GM12878 (cell line): ENCODE data around the gene TMEM259. TPM values are rescaled to one million over a fixed set of nuclear protein-coding genes. Genes with fewer than 3 reads are reported as not detected.

Experiments
- ATAC-seq: fragments of 200-7000 bp; cut with Tn5 transposase; 3 replicates; pipeline ENCODE4 v1.9.1; 2020; ENCODE audit warnings: mild to moderate bottlenecking, moderate library complexity
- BruUV-seq: library from RNA; stranded (reverse); fragments of 400-500 nt; replicated peaks from 2 replicates; lab custom pipeline; 2021; lab: Mats Ljungman, UMichigan
- CTCF ChIA-PET: fragments of 300-600 bp; sonication (Branson Sonifier 250); formaldehyde crosslinking; extraction: SDS; loops from one replicate; lab custom pipeline; 2021; ENCODE audit warnings: inconsistent platforms; lab: Yijun Ruan, JAX
- POLR2A ChIA-PET: fragments of 350-600 bp; formaldehyde crosslinking; extraction: SDS; loops from one replicate; lab custom pipeline; 2021; ENCODE audit warnings: inconsistent platforms; lab: Charles Lee
- RAD21 ChIA-PET: fragments of 300-600 bp; sonication (Branson Sonifier 250); formaldehyde crosslinking; loops from one replicate; lab custom pipeline; 2023; ENCODE audit warnings: antibody characterized with exemption; ENCODE audit not compliant: unreplicated experiment; lab: Charles Lee
- SMC1A ChIA-PET: fragments of 300-600 bp; sonication (Branson Sonifier 250); formaldehyde crosslinking; loops from one replicate; lab custom pipeline; 2023; ENCODE audit not compliant: unreplicated experiment, uncharacterized antibody; lab: Charles Lee
- DNase-seq: peaks from one replicate; pipeline ENCODE4 v3.0.0-alpha.2; 2011; ENCODE audit warnings: low read depth, low spot score
- FAIRE-seq: peaks from 3 replicates; lab custom pipeline; 2011; peaks lifted over from hg19 to GRCh38; lab: Jason Lieb, UNC
- H2AFZ ChIP-seq: 2 replicates; pipeline ENCODE4 v1.6.0; 2011; ENCODE audit warnings: low read depth, low read length, control low read depth; ENCODE audit not compliant: control insufficient read depth
- H3K27ac ChIP-seq: 2 replicates; pipeline ENCODE4 v1.5.1; 2011; ENCODE audit warnings: control low read depth; ENCODE audit not compliant: control insufficient read depth, insufficient read depth
- H3K27me3 ChIP-seq, 2 experiments: replicated peaks in 1 of 2; 2 replicates each; pipeline versions ENCODE4 v1.6.0 to v1.6.1; 2011; ENCODE audit warnings: low read length in 1 of 2; ENCODE audit not compliant: control insufficient read depth in 2 of 2, insufficient read depth in 2 of 2
- H3K36me3 ChIP-seq, 2 experiments: 2 replicates each; pipeline ENCODE4 v1.5.1; 2011; ENCODE audit warnings: low read length in 1 of 2; ENCODE audit not compliant: control insufficient read depth in 2 of 2, insufficient read depth in 2 of 2
- H3K4me1 ChIP-seq: 2 replicates; pipeline ENCODE4 v1.6.1; 2011; ENCODE audit warnings: mild to moderate bottlenecking, low read length, moderate library complexity, mixed read lengths; ENCODE audit not compliant: control insufficient read depth, insufficient read depth
- H3K4me2 ChIP-seq: 2 replicates; pipeline ENCODE4 v1.6.0; 2011; ENCODE audit warnings: control low read depth; ENCODE audit not compliant: control insufficient read depth, insufficient read depth
- H3K4me3 ChIP-seq: fragments of 200-600 bp; sonication (generic); 2 replicates; pipeline ENCODE4 v1.5.1; 2016
- H3K79me2 ChIP-seq: 2 replicates; pipeline ENCODE4 v1.6.0; 2011; ENCODE audit warnings: low read length; ENCODE audit not compliant: control insufficient read depth, insufficient read depth
- H3K9ac ChIP-seq: 2 replicates; pipeline ENCODE4 v1.8.0; 2011; ENCODE audit warnings: low read length, control low read depth, mixed read lengths; ENCODE audit not compliant: control insufficient read depth, insufficient read depth
- H3K9me3 ChIP-seq: replicated peaks from 3 replicates; pipeline ENCODE4 v1.5.1; 2011; ENCODE audit warnings: mild to moderate bottlenecking, low read length; ENCODE audit not compliant: control insufficient read depth, insufficient read depth
- H4K20me1 ChIP-seq: 2 replicates; pipeline ENCODE4 v1.6.0; 2011; ENCODE audit not compliant: control insufficient read depth, insufficient read depth
- BACH1 ChIP-seq: fragments of 450-650 bp; IDR thresholded peaks from 2 replicates; pipeline ENCODE4 v1.6.1; 2017; ENCODE audit warnings: mild to moderate bottlenecking, borderline replicate concordance
- CBX3 ChIP-seq: fragments of 200-600 bp; sonication (generic); IDR thresholded peaks from 2 replicates; pipeline ENCODE4 v1.6.1; 2016; ENCODE audit warnings: low read depth, borderline replicate concordance
- EP300 ChIP-seq, 2 experiments: fragments of 150-350 bp in 1 of 2; IDR thresholded peaks; 2 replicates each; pipeline ENCODE4 v1.6.1; 2011 to 2012; ENCODE audit warnings: low read depth in 2 of 2, low read length in 2 of 2, borderline replicate concordance in 1 of 2, improper control_type of control experiment in 1 of 2, inconsistent platforms in 1 of 2; ENCODE audit not compliant: control insufficient read depth in 1 of 2
- ESRRA ChIP-seq: IDR thresholded peaks from 2 replicates; pipeline ENCODE4 v1.6.1; 2012; ENCODE audit warnings: mild to moderate bottlenecking, low read length, improper control_type of control experiment
- ETV6 ChIP-seq, 2 experiments: fragments of 450-650 bp in 1 of 2; IDR thresholded peaks in 1 of 2; conservative IDR thresholded peaks in 1 of 2; 2 replicates each; pipeline ENCODE4 v1.6.1; 2014; ENCODE audit warnings: antibody characterized with exemption in 1 of 2, borderline replicate concordance in 1 of 2, low read depth in 1 of 2, mild to moderate bottlenecking in 1 of 2, moderate library complexity in 1 of 2
- IKZF2 ChIP-seq, 2 experiments: fragments of 450-650 bp; IDR thresholded peaks; 2 replicates each; pipeline ENCODE4 v1.6.1; 2017; ENCODE audit warnings: mild to moderate bottlenecking in 2 of 2, moderate library complexity in 2 of 2
- NBN ChIP-seq: fragments of 450-650 bp; IDR thresholded peaks from 2 replicates; pipeline ENCODE4 v1.6.1; 2016
- SMARCA5 ChIP-seq: fragments of 450-650 bp; IDR thresholded peaks from 2 replicates; pipeline ENCODE4 v1.6.1; 2017; ENCODE audit warnings: mild to moderate bottlenecking
- STAT3 ChIP-seq: IDR thresholded peaks from 2 replicates; pipeline ENCODE4 v1.6.1; 2011; ENCODE audit warnings: low read depth, low read length, improper control_type of control experiment
- TAF1 ChIP-seq: IDR thresholded peaks from 2 replicates; pipeline ENCODE4 v1.6.1; 2011; ENCODE audit warnings: mild to moderate bottlenecking, low read depth, low read length, borderline replicate concordance
- TARDBP ChIP-seq: IDR thresholded peaks from 2 replicates; pipeline ENCODE4 v1.6.1; 2016; ENCODE audit warnings: borderline replicate concordance
- TBL1XR1 ChIP-seq: IDR thresholded peaks from 2 replicates; pipeline ENCODE4 v1.6.1; 2012; ENCODE audit warnings: low read depth, low read length, improper control_type of control experiment
- TCF7 ChIP-seq: IDR thresholded peaks from 2 replicates; pipeline ENCODE4 v1.6.1; 2014; ENCODE audit warnings: antibody characterized with exemption, borderline replicate concordance
- ZBED1 ChIP-seq: IDR thresholded peaks from 2 replicates; pipeline ENCODE4 v1.6.1; 2016; ENCODE audit warnings: borderline replicate concordance
- WGBS: methylation state at CpG from one replicate; pipeline ENCODE4 v1.1.6; 2016; ENCODE audit warnings: low lambda C conversion rate; ENCODE audit not compliant: insufficient replicate concordance, insufficient coverage; ENCODE audit errors: missing lambda C conversion rate; 5-methylcytosine and 5-hydroxymethylcytosine counted together
- in situ Hi-C: fragments of 300-500 bp; cut with MboI; formaldehyde crosslinking; loops from 9 replicates; pipeline ENCODE4 v1.14.3; 2018; ENCODE audit warnings: mixed read lengths
- intact Hi-C: fragments of 100-400 bp; cut with micrococcal nuclease; formaldehyde crosslinking; loops from one replicate; pipeline ENCODE4 v1.14.2; 2022; ENCODE audit not compliant: unreplicated experiment
- polyA plus RNA-seq, 11 experiments: library from polyadenylated mRNA; depleted of rRNA in 4 of 11; unstranded in 6 of 11; stranded (reverse) in 5 of 11; fragments of >200 nt; fragmentation: Nextera tagmentation in 4 of 11; fragmentation: Illumina TruSeq in 1 of 11; extraction: Ambion mirVana in 4 of 11; extraction: Trizol in 1 of 11; gene quantifications; 1 replicate in 1 of 11; 2 replicates in 10 of 11; pipeline versions ENCODE4 v1.2.1 to v1.2.3, GENCODE V29; 2011 to 2016; ENCODE audit warnings: inconsistent platforms in 2 of 11, missing spikeins in 2 of 11, low read depth in 1 of 11
- total RNA-seq, 4 experiments: library from RNA; depleted of rRNA in 3 of 4; stranded (reverse); fragments of >200 nt in 3 of 4; fragmentation: Illumina TruSeq in 1 of 4; extraction: Trizol in 1 of 4; gene quantifications; 2 replicates each; pipeline versions ENCODE4 v1.2.1 to v1.2.3, GENCODE V29; 2013 to 2021
- TF ChIP-seq, protein P1 (sequence below): fragments of 450-650 bp; formaldehyde crosslinking; IDR thresholded peaks from 2 replicates; pipeline ENCODE4 v1.4.0; 2020; ENCODE audit warnings: mild to moderate bottlenecking, moderate library complexity
- TF ChIP-seq, protein P2 (sequence below): fragments of 450-650 bp; IDR thresholded peaks from 2 replicates; pipeline ENCODE4 v1.6.1; 2017; ENCODE audit warnings: mild to moderate bottlenecking

The TMEM259 gene
- total and polyA plus RNA-seq, 10 of the 15 experiments (the other 5 are each of a cell fraction or from before 2014, with no cell fraction given): 0.43 to 184 (median 62.0) TPM

DNA sequence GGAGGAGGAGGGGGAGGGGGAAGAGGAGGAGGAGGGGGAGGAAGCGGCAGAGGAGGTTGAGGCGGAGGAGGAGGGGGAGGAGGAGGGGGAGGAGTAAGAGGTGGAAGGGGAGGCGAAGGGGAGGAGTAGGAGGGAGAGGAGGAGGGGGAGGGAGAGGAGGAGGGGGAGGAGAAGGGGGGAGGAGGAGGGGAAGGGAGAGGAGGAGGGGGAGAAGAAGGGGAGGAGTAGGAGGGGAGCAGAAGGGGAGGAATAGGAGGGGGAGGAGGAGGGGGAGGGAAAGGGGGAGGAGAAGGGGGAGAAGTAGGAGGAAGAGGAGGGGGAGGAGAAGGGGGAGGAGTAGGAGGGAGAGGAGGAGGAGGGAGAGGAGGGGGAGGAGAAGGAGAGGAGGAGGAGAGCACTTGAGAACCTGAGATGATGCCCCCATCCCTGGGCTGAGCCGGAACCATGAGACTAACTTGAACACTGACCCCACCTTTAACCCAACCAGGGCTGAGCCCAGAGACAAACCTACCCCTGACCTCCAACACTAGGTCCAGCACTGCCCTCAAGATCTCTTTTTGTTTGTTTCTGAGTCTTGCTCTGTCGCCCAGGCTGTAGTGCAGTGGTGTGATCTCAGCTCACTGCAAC lies 31.5 kb upstream of the TMEM259 start:
- CTCF ChIA-PET: no interaction called here
- BruUV-seq: no TSS peak
- intact Hi-C loops: no loop called here

More for the DNA sequence above, 31.5 kb upstream of the TMEM259 start:
- no peak; the same call in 2 of the 3 replicates for ATAC-seq
- H3K4me3 ChIP-seq: no peak overlapping the region
- no peak overlapping the region for H2AFZ ChIP-seq
- no peak overlapping the region for H3K4me2 ChIP-seq
- H3K27me3 ChIP-seq: no peaks in the 10 kb centered on the region
- ChIA-PET POLR2A (no interaction called here), RAD21 (no interaction called here), SMC1A (no interaction called here)
- in situ Hi-C loops: no loop called here
- H3K4me1 ChIP-seq: no peaks in the 10 kb centered on the region
- no peak overlapping the region for H3K9ac ChIP-seq
- no peak for DNase-seq
- no peaks in the 10 kb centered on the region for H3K79me2 ChIP-seq
- H3K9me3 ChIP-seq: no peaks in the 10 kb centered on the region
- no peaks in the 10 kb centered on the region for H4K20me1 ChIP-seq
- no peak for FAIRE-seq
- H3K36me3 ChIP-seq: peaks cover 0 to under 1% of the 10 kb centered on the region in 2 experiments; a peak in 2 of 4 replicates
- no peak overlapping the region for H3K27ac ChIP-seq
- WGBS: 48% methylated on average over 2 of the region's 5 CpGs
- TF ChIP-seq, protein P1, sequence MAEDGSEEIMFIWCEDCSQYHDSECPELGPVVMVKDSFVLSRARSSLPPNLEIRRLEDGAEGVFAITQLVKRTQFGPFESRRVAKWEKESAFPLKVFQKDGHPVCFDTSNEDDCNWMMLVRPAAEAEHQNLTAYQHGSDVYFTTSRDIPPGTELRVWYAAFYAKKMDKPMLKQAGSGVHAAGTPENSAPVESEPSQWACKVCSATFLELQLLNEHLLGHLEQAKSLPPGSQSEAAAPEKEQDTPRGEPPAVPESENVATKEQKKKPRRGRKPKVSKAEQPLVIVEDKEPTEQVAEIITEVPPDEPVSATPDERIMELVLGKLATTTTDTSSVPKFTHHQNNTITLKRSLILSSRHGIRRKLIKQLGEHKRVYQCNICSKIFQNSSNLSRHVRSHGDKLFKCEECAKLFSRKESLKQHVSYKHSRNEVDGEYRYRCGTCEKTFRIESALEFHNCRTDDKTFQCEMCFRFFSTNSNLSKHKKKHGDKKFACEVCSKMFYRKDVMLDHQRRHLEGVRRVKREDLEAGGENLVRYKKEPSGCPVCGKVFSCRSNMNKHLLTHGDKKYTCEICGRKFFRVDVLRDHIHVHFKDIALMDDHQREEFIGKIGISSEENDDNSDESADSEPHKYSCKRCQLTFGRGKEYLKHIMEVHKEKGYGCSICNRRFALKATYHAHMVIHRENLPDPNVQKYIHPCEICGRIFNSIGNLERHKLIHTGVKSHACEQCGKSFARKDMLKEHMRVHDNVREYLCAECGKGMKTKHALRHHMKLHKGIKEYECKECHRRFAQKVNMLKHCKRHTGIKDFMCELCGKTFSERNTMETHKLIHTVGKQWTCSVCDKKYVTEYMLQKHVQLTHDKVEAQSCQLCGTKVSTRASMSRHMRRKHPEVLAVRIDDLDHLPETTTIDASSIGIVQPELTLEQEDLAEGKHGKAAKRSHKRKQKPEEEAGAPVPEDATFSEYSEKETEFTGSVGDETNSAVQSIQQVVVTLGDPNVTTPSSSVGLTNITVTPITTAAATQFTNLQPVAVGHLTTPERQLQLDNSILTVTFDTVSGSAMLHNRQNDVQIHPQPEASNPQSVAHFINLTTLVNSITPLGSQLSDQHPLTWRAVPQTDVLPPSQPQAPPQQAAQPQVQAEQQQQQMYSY (CRISPR knock-in tag): no peak
- TF ChIP-seq TAF1 (no peak), ETV6 (conservative IDR thresholded peaks at IDR 0.05 in 1 of 2, IDR thresholded peaks at IDR 0.05 in 1 of 2; ENCODE audit: borderline replicate concordance in 1 of 2, low read depth in 1 of 2) (no peak), STAT3 (no peak), ESRRA (no peak), NBN (no peak), TARDBP (no peak), ZBED1 (no peak), SMARCA5 (no peak), TBL1XR1 (no peak), BACH1 (no peak), IKZF2 (IDR thresholded peaks at IDR 0.05) (no peak), CBX3 (no peak), TCF7 (no peak), EP300 (IDR thresholded peaks at IDR 0.05; ENCODE audit: borderline replicate concordance in 1 of 2, control insufficient read depth in 1 of 2, low read depth in 2 of 2, low read length in 2 of 2) (no peak)
- TF ChIP-seq, protein P2, sequence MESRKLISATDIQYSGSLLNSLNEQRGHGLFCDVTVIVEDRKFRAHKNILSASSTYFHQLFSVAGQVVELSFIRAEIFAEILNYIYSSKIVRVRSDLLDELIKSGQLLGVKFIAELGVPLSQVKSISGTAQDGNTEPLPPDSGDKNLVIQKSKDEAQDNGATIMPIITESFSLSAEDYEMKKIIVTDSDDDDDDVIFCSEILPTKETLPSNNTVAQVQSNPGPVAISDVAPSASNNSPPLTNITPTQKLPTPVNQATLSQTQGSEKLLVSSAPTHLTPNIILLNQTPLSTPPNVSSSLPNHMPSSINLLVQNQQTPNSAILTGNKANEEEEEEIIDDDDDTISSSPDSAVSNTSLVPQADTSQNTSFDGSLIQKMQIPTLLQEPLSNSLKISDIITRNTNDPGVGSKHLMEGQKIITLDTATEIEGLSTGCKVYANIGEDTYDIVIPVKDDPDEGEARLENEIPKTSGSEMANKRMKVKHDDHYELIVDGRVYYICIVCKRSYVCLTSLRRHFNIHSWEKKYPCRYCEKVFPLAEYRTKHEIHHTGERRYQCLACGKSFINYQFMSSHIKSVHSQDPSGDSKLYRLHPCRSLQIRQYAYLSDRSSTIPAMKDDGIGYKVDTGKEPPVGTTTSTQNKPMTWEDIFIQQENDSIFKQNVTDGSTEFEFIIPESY: no peak
- TF ChIP-seq, all 136 proteins: peak for 0
